GM21447 (cell line): Measurements from ENCODE around the gene ZNF444.
A peak's percentile ranks its signal among the peaks of the same experiment; 100 is the strongest.

ENCODE experiments used
- ATAC-seq: cut with Tn5 transposase; IDR thresholded peaks from one replicate; pipeline ENCODE4 v1.9.1; 2021; ENCODE audit not compliant: unreplicated experiment

Gene ZNF444

GRCh38 chr19:56121180-56122167, 19.6 kb upstream of the ZNF444 start, which contains the start of gene ZNF787:
Gene ZNF787, minus strand, starts transcription at chr19:56121295. Its CDS starts 18,078 bp downstream, at chr19:56103217.
- ATAC-seq = peak; percentile 69

GRCh38 chr19:56123266-56123891, 17.7 kb upstream of the ZNF444 start:
- ATAC-seq = no peak

GRCh38 chr19:56124578-56124977, 16.5 kb upstream of the ZNF444 start:
- no peak for ATAC-seq

- ATAC-seq = no peak
Measured at GRCh38 chr19:56125806-56126590, 15.1 kb upstream of the ZNF444 start.

GRCh38 chr19:56126983-56127780, 13.9 kb upstream of the ZNF444 start:
- no peak for ATAC-seq

- ATAC-seq = no peak
Measured at GRCh38 chr19:56130006-56130405, 11.1 kb upstream of the ZNF444 start.

GRCh38 chr19:56131651-56132050, 9.4 kb upstream of the ZNF444 start:
- ATAC-seq = no peak

- no peak for ATAC-seq
Measured at GRCh38 chr19:56132316-56132822, 8.7 kb upstream of the ZNF444 start.

GRCh38 chr19:56133858-56134653, 7.0 kb upstream of the ZNF444 start:
- no peak for ATAC-seq

- no peak for ATAC-seq
Measured at GRCh38 chr19:56134654-56134921, 6.5 kb upstream of the ZNF444 start.

- no peak for ATAC-seq
Measured at GRCh38 chr19:56136362-56136761, 4.7 kb upstream of the ZNF444 start.

GRCh38 chr19:56137405-56137804, 3.7 kb upstream of the ZNF444 start:
- no peak for ATAC-seq

- ATAC-seq = no peak
Measured at GRCh38 chr19:56138069-56138468, 3.0 kb upstream of the ZNF444 start.

GRCh38 chr19:56139847-56140582, 1.1 kb upstream of the ZNF444 start:
- peak; percentile 1 for ATAC-seq

- ATAC-seq = no peak
Measured at GRCh38 chr19:56141417-56141993, 418 bp downstream of the ZNF444 start.

GRCh38 chr19:56142087-56142787, 1.1 kb downstream of the ZNF444 start:
- ATAC-seq = no peak

- ATAC-seq = no peak
Measured at GRCh38 chr19:56142897-56143434, 1.9 kb downstream of the ZNF444 start.

GRCh38 chr19:56144376-56144775, 3.3 kb downstream of the ZNF444 start:
- no peak for ATAC-seq
